GM19023 (cell line): ENCODE results near the gene ACTA2.

ENCODE experiments used
- ATAC-seq: cut with Tn5 transposase; IDR thresholded peaks from one replicate; pipeline ENCODE4 v1.9.1; 2021; ENCODE audit warnings: mild to moderate bottlenecking, moderate library complexity; ENCODE audit not compliant: unreplicated experiment

Gene ACTA2

DNA sequence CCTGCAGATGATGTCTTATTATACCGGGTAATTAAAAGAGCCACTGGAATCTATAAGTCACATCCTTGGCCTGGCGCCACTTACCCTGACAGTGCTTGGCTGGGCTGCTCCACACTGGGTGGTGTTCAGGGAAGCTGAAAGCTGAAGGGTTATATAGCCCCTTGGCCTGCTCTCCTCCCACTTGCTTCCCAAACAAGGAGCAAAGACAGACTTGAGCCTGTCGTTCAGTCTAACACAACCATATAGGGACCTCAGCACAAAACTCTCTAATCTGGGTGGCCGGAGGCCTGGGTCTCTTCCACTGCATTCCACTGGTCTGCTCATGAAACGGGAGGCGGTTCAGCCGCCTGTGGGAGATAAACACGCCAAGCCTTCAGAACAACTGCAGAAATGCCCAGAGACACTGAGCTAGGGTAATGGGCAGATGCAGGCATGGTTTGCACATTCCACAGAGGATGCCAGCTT, at the start of gene ACTA2:
TSS of gene ACTA2 (minus strand) at position 127 of the 465 bp plus-strand sequence. CDS start 3,843 bp downstream, outside the sequence.
- ATAC-seq = no peak

DNA sequence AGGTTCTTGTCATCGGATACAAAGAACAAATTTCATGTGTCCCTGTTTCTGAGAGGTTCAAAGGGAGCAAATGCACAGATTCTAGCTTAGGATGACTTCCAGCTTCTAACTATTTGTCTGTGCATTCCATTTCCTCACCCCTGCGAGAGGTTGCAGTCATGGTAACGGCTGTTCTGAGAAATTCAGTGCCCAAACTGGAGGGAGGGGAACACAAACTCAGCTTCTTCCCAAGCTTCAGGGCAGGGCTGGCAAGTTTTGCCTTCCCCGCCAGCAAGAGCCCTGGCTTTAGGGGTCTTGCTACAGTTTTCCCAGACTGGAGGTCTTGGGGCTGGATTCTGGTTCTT, 49.1 kb upstream of the ACTA2 start:
- no peak for ATAC-seq

- no peak for ATAC-seq
Measured at GRCh38 chr10:89001024-89001728, 48.6 kb upstream of the ACTA2 start.

- no peak for ATAC-seq
Measured at GRCh38 chr10:88999625-89000024, 47.1 kb upstream of the ACTA2 start.

- peak; percentile 56 for ATAC-seq
Measured at GRCh38 chr10:88996927-88997326, 44.4 kb upstream of the ACTA2 start.

- no peak for ATAC-seq
Measured at GRCh38 chr10:88995156-88995876, 42.7 kb upstream of the ACTA2 start.

DNA sequence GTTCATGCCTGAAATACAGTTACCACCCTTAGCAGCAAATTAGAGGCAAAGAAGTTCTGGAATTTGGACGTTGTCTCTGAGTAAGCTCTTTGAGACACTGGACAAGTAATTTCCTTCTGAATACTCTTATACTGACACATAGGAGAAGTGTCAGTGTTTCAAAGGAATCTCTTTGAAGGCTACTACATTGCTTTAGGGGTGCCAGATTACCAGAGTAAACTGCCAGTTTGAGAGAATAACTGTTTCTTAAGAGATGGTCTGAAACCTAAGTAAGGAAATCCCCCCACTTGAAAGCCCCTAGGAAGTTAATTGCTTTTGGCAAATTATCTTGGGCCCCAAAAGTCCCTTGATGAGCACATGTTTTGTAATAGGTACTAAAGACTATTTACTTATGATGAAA, 41.4 kb upstream of the ACTA2 start:
- no peak for ATAC-seq

- ATAC-seq = no peak
Measured at GRCh38 chr10:88992921-88993524, 40.5 kb upstream of the ACTA2 start.

- no peak for ATAC-seq
Measured at GRCh38 chr10:88991899-88992320, 39.3 kb upstream of the ACTA2 start.

GRCh38 chr10:88991161-88991898, 38.8 kb upstream of the ACTA2 start:
- peak; percentile 45 for ATAC-seq

- peak; percentile 74 for ATAC-seq
Measured at GRCh38 chr10:88990384-88991160, 38.0 kb upstream of the ACTA2 start, which contains the start of gene FAS. Gene FAS, plus strand, starts transcription at chr10:88990798. Its CDS starts 79 bp downstream, at chr10:88990877.

GRCh38 chr10:88989824-88990383, 37.3 kb upstream of the ACTA2 start:
- ATAC-seq = peak; percentile 2

- ATAC-seq = no peak
Measured at GRCh38 chr10:88989423-88989822, 36.9 kb upstream of the ACTA2 start.

DNA sequence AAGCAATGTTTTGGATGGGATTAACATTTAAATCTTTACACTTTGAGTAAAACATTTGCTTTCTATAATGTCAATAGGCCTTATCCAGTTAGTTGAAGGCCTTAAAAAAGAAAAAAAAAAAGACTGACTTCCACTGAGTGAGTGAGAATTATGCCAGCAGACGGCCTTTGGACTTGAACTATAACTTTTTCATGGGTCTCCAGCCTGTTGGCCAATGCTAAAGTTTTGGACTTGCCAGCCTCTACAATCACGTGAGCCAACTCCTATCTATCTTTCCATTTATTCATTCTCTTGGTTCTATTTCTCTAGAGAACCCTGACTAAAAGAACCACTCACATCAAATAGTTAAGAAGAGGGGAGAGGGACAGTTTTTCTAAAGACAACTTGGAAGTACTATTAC, 35.3 kb upstream of the ACTA2 start:
- no peak for ATAC-seq

- no peak for ATAC-seq
Measured at GRCh38 chr10:88987243-88987725, 34.7 kb upstream of the ACTA2 start.

DNA sequence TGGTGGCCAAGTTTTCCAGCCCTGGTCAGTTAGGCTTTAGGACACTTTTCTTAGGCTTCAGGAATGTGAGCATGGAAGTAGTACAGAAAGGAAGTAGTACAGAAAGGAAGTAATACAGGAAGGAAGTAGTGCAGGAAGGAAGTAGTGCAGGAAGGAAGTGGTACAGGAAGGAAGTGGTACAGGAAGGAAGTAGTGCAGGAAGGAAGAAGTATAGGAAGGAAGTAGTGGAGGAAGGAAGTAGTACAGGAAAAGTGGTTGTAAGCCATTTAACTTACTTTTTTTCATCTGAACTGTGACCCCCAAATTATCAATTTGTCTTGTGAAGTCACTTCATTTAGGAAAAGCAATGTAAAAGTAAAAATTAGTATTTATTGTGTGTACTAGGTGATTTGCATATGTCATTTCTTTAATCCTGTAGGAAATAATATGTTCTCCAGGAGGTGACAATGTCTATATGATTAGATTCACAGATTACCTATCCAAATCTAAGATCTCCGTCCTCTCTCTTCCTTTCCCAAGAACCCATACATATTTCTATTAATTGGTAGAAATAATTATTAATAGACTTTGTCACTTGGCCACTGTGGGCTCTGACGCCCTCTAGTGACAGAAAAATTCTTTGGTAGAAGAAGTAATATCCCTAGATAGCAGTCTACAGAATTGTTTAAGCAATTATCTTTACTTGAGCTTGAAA, 34.1 kb upstream of the ACTA2 start:
- no peak for ATAC-seq

- no peak for ATAC-seq
Measured at GRCh38 chr10:88984525-88984924, 32.0 kb upstream of the ACTA2 start.

DNA sequence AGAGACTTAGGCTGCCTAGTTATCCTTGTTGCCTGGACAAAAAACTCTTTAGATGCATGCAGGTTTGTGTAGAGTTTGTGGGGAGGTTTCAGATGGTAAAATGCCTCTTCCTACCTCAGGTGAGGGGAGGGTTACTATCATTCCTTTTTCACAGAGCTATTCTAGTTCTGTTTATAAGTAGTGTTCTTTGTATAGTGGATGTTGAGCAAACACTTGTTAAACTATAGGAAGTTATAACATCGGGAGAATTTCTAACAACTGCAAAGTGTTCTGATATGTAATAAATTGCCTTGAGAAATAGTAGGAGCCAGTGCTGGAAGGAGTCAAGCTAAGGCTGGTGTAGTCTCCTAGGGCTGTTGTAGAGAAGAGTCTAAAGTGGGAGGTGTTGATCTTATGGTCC, 31.4 kb upstream of the ACTA2 start:
- no peak for ATAC-seq

- ATAC-seq = no peak
Measured at GRCh38 chr10:88983206-88983605, 30.6 kb upstream of the ACTA2 start.
